Measurements from ENCODE around the gene FXYD3.
A peak's percentile ranks its signal among the peaks of the same experiment; 100 is the strongest.

- TF ChIP-seq REST (IDR thresholded peaks at IDR 0.05; ENCODE audit: unreplicated experiment) (no peak), CTCF (conservative IDR thresholded peaks at IDR 0.05; ENCODE audit: low read depth in 2 of 2) (no peak), POLR2AphosphoS5 (IDR thresholded peaks at IDR 0.05; ENCODE audit: low read depth) (peak; percentile 62), EZH2phosphoT487 (IDR thresholded peaks at IDR 0.05; ENCODE audit: unreplicated experiment) (no peak), JUNB (IDR thresholded peaks at IDR 0.05; ENCODE audit: unreplicated experiment) (no peak)
These were observed 8.8 kb downstream of the FXYD3 start for GRCh38 chr19:35124098-35125060.

Measured in GM23338 (cell line).